HS-27A (cell line): ENCODE data around the gene SGO2.
"Not testable (repeated sequence)": the region's sequence is repeated elsewhere in the genome, so short reads cannot be mapped to it uniquely, and the experiment has no call there.

Experiments used
- DNase-seq: peaks from one replicate; pipeline ENCODE4 v3.0.0-alpha.2; 2012; ENCODE audit warnings: low read depth, missing footprints

SGO2 gene

GRCh38 chr2:200515155-200515554 is 10.9 kb upstream of the SGO2 start:
- no peak for DNase-seq

- no peak for DNase-seq
Observed at GRCh38 chr2:200523158-200523557, 2.8 kb upstream of the SGO2 start.

- no peak for DNase-seq
Observed at GRCh38 chr2:200523604-200524003, 2.4 kb upstream of the SGO2 start.

GRCh38 chr2:200525066-200525465 is 941 bp upstream of the SGO2 start:
- DNase-seq: no peak

GRCh38 chr2:200525551-200525881 is 491 bp upstream of the SGO2 start:
- no peak for DNase-seq

GRCh38 chr2:200528228-200528627 is 2.2 kb downstream of the SGO2 start:
- DNase-seq: no peak

- DNase-seq: no peak
Observed at GRCh38 chr2:200533754-200534153, 7.7 kb downstream of the SGO2 start.

- no peak for DNase-seq
Observed at GRCh38 chr2:200534572-200534971, 8.6 kb downstream of the SGO2 start.

GRCh38 chr2:200538139-200538538 is 12.1 kb downstream of the SGO2 start:
- no peak for DNase-seq

GRCh38 chr2:200540793-200541192 is 14.8 kb downstream of the SGO2 start:
- DNase-seq: no peak

GRCh38 chr2:200566596-200566995 is 40.6 kb downstream of the SGO2 start:
- DNase-seq: not testable (repeated sequence)

GRCh38 chr2:200567932-200568331 is 41.9 kb downstream of the SGO2 start:
- no peak for DNase-seq

GRCh38 chr2:200575957-200576356 is 50.0 kb downstream of the SGO2 start:
- DNase-seq: no peak

- DNase-seq: no peak
Observed at GRCh38 chr2:200577027-200577426, 51.0 kb downstream of the SGO2 start.

- peak; percentile 30 for DNase-seq
Observed at GRCh38 chr2:200578778-200579177, 52.8 kb downstream of the SGO2 start.

- no peak for DNase-seq
Observed at GRCh38 chr2:200584639-200585038, 58.6 kb downstream of the SGO2 start.

GRCh38 chr2:200585340-200585729 is 59.3 kb downstream of the SGO2 start:
- DNase-seq: no peak

- DNase-seq: no peak
Observed at GRCh38 chr2:200585730-200586643, 60.0 kb downstream of the SGO2 start, which contains the start of gene AOX1. Gene AOX1 (plus strand): TSS chr2:200586014. CDS start chr2:200586109, 95 bp downstream.

GRCh38 chr2:200586644-200586975 is 60.6 kb downstream of the SGO2 start:
- no peak for DNase-seq

- no peak for DNase-seq
Observed at GRCh38 chr2:200587007-200587616, 61.1 kb downstream of the SGO2 start.

GRCh38 chr2:200588076-200588678 is 62.2 kb downstream of the SGO2 start:
- no peak for DNase-seq

- DNase-seq: no peak
Observed at GRCh38 chr2:200590090-200590489, 64.1 kb downstream of the SGO2 start.

- DNase-seq: no peak
Observed at GRCh38 chr2:200591308-200591707, 65.3 kb downstream of the SGO2 start.
